H7 (cell line): ENCODE measurements around the gene TMEM232. TPM values are rescaled to one million over a fixed set of nuclear protein-coding genes. Genes with fewer than 3 reads are reported as not detected.
"Not testable (repeated sequence)": the region's sequence is repeated elsewhere in the genome, so short reads cannot be mapped to it uniquely, and the experiment has no call there.

ENCODE experiments used
- DNase-seq: peaks from one replicate; pipeline ENCODE4 v3.0.0; 2012
- H3K27me3 ChIP-seq: 2 replicates; pipeline ENCODE4 v1.6.0; 2011; ENCODE audit warnings: mild to moderate bottlenecking, low read length; ENCODE audit not compliant: control insufficient read depth, insufficient read depth
- H3K36me3 ChIP-seq: replicated peaks from 2 replicates; pipeline ENCODE4 v1.5.1; 2011; ENCODE audit warnings: low read length; ENCODE audit not compliant: control insufficient read depth, insufficient read depth
- H3K4me3 ChIP-seq: 2 replicates; pipeline ENCODE4 v1.5.1; 2011; ENCODE audit warnings: low read depth, mild to moderate bottlenecking, control low read depth, low read length, moderate library complexity; ENCODE audit not compliant: insufficient read depth
- total RNA-seq: library from RNA; depleted of rRNA; stranded (reverse); fragments of >200 nt; shearing (Covaris generic); gene quantifications from 2 replicates; pipeline ENCODE4 v1.2.3, GENCODE V29; 2014

The TMEM232 gene
- total RNA-seq, 1 experiment from 2014 or later = 1.0 TPM

DNA sequence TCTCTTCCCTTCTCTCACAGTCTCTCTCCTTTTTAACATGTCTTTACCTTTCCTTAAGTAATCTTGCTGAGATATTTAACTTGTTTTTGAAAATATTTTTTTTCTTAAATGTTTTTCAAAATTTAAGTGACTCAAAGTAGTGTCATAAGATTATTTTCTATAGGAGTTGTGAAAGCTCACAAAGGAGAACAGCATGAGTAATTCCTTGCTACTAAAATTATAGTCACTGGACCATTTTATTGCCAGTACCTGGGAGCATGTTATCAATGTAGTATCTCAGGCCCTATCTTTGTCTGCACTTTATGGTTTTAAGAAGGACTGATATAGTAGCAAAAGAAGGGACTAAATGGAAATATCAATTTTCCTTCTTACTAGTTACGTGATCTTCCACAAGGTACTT is 181.9 kb downstream of the TMEM232 start:
- H3K4me3 ChIP-seq = no peak overlapping the region
- H3K27me3 ChIP-seq = no peaks in the 10 kb centered on the region
- H3K36me3 ChIP-seq = no peaks in the 10 kb centered on the region
- DNase-seq = no peak

DNA sequence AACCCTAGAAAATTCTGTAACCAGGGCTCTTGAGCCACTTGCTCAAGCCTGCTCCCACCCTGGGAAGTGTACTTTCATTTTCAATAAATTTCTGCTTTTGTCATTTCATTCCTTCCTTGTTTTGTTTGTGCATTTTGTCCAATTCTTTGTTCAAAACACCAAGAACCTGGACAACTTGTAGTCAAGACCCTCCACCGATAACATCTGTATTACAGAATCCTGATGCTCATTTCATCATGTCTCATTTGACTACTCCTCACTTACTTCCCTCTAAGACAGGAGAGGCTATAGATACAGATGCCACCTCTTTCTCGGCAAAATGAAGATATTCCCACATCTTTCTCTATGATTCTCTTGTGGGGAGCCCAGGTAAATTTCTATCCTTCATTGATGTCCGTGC is 183.5 kb downstream of the TMEM232 start:
- Histone ChIP-seq H3K36me3 (no peaks in the 10 kb centered on the region), H3K27me3 (no peaks in the 10 kb centered on the region)

GRCh38 chr5:110536120-110537115 is 190.1 kb downstream of the TMEM232 start:
- no peaks in the 10 kb centered on the region for H3K27me3 ChIP-seq
- no peak overlapping the region for H3K4me3 ChIP-seq
- DNase-seq = peak; percentile 6
- H3K36me3 ChIP-seq = no peaks in the 10 kb centered on the region

More for the DNA sequence above, 183.5 kb downstream of the TMEM232 start:
- DNase-seq = no peak
- no peak overlapping the region for H3K4me3 ChIP-seq

DNA sequence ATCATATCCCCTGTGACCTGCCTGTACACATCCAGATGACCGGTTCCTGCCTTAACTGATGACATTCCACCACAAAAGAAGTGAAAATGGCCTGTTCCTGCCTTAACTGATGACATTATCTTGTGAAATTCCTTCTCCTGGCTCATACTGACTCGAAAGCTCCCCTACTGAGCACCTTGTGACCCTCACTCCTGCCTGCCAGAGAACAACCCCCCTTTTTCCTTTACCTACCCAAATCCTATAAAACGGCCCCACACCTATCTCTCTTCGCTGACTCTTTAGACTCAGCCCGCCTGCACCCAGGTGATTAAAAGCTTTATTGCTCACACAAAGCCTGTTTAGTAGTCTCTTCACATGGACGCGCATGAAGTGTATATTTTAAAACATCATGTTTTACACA is 191.3 kb downstream of the TMEM232 start:
- H3K27me3 ChIP-seq, DNase-seq, H3K4me3 ChIP-seq, H3K36me3 ChIP-seq: not testable (repeated sequence)

DNA sequence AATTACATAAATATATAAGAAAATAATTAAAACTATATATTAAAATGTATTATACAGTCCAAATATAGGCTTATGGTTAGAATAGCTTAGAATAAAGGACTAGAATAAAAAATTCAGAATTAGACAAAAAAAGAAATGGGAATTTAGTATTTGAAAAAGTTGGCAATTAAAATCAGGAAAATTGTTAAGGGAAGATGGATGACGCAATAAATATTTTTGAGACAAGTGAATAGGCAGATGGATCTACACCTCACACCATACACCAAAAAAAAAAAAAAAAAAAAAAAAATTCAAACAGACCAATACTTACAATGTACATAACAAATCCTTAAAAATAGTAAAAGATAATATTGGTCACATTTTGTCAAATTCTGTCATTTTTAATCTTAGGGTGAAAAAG is 200.7 kb downstream of the TMEM232 start:
- DNase-seq = no peak
- H3K4me3 ChIP-seq = no peak overlapping the region
- no peaks in the 10 kb centered on the region; the same call in 1 of the 2 replicates for H3K36me3 ChIP-seq
- H3K27me3 ChIP-seq = no peaks in the 10 kb centered on the region

- Histone ChIP-seq H3K4me3 (no peak overlapping the region), H3K36me3 (no peaks in the 10 kb centered on the region; the same call in 1 of the 2 replicates), H3K27me3 (no peaks in the 10 kb centered on the region)
- DNase-seq = peak; percentile 30
Measured at GRCh38 chr5:110517396-110517795, 209.1 kb downstream of the TMEM232 start.

DNA sequence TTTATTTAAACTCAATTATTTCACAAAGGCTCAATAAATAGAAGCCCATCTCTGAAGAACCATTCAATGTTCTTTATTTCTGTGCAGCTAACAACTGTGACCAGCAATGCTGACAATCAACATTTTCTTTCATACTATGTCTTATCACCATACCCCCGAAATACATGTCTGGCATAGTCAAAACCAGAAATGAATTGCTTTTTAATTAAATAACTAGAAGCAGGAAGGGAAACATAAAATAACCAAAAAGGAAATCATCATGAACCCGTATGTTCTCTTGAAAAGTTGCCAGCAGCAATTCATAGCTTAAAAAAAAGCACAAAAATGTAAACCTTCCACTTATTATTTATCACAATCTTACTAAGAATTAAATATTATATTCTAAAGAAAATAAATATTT is 212.4 kb downstream of the TMEM232 start:
- DNase-seq = no peak
- Histone ChIP-seq H3K36me3 (no peaks in the 10 kb centered on the region), H3K27me3 (no peaks in the 10 kb centered on the region), H3K4me3 (no peak overlapping the region)

- no peak overlapping the region for H3K4me3 ChIP-seq
- H3K27me3 ChIP-seq = no peaks in the 10 kb centered on the region
- no peaks in the 10 kb centered on the region for H3K36me3 ChIP-seq
- no peak for DNase-seq
Measured at GRCh38 chr5:110512266-110512665, 214.2 kb downstream of the TMEM232 start.

DNA sequence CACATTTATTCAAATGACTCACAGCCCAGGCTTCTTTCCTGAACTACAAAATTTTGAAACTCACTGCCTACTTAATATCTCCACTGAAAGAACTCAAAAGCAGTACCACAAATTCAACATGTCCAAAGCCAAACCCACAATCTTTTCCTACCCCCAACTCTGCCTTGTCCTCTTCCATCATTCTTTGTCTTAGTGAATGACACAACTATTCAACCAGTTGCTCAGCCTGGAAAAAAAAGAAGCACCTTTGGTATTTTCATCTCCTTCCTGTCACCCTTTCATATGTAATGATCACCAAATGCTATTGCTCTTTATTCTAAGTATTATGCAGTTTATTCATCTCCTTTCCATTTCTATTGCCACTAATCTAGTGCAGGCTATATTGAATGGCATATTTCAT is 216.3 kb downstream of the TMEM232 start:
- Histone ChIP-seq H3K36me3 (no peaks in the 10 kb centered on the region), H3K27me3 (no peaks in the 10 kb centered on the region), H3K4me3 (no peak overlapping the region)
- DNase-seq = no peak

- DNase-seq = no peak
- Histone ChIP-seq H3K4me3 (no peak overlapping the region), H3K36me3 (no peaks in the 10 kb centered on the region), H3K27me3 (no peaks in the 10 kb centered on the region)
Measured at GRCh38 chr5:110507972-110508371, 218.5 kb downstream of the TMEM232 start.

- no peaks in the 10 kb centered on the region for H3K27me3 ChIP-seq
- no peak for DNase-seq
- H3K36me3 ChIP-seq = no peaks in the 10 kb centered on the region
- H3K4me3 ChIP-seq = no peak overlapping the region
Measured at GRCh38 chr5:110506378-110506777, 220.1 kb downstream of the TMEM232 start.

DNA sequence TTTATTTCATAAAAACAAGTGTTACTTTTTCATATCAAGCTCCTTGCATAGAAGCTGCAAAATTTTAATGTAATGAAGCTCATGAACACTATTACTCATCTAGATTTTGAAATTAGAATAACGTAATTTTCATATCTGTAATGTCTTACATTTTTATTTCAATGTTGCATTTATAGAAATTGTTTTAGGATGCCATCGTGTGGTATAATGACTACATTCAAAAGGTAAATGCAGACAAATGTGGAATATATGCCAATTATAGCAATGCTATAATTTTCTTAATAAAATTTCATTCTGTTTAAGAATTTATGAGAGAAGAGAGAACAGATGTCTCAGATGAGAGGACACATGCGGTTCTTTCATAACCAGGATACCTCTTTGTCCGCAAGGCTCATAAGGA is 230.2 kb downstream of the TMEM232 start:
- H3K4me3 ChIP-seq = no peak overlapping the region
- no peaks in the 10 kb centered on the region for H3K27me3 ChIP-seq
- no peaks in the 10 kb centered on the region for H3K36me3 ChIP-seq
- no peak for DNase-seq

DNA sequence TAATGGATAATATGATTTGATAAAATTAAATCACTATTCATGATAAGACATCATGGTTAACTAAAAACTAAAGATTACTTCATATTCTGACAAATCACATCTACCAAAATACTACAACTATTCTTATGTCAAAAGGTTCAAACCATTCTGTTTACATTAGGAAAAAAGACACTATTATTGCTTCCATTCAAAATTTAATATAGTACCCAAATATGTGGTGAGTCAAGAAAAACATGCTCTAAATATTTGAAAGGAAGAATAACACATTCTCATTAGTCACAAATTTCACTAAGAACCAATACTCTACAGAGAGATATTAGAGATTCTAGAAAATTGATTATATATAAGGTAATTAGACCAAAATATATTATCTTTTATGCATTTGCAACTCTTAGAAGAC is 234.0 kb downstream of the TMEM232 start:
- no peak overlapping the region for H3K4me3 ChIP-seq
- no peaks in the 10 kb centered on the region for H3K36me3 ChIP-seq
- no peak for DNase-seq
- no peaks in the 10 kb centered on the region for H3K27me3 ChIP-seq

- DNase-seq = no peak
- no peaks in the 10 kb centered on the region for H3K36me3 ChIP-seq
- no peak overlapping the region for H3K4me3 ChIP-seq
- no peaks in the 10 kb centered on the region for H3K27me3 ChIP-seq
Measured at GRCh38 chr5:110478895-110479294, 247.6 kb downstream of the TMEM232 start.

- no peak for DNase-seq
Measured at GRCh38 chr5:110477911-110478310, 248.6 kb downstream of the TMEM232 start.

More at GRCh38 chr5:110477911-110478310, 248.6 kb downstream of the TMEM232 start:
- Histone ChIP-seq H3K36me3 (no peaks in the 10 kb centered on the region), H3K4me3 (no peak overlapping the region), H3K27me3 (no peaks in the 10 kb centered on the region)
